ENCODE data around the gene CTCFL.

The CTCFL gene

DNA sequence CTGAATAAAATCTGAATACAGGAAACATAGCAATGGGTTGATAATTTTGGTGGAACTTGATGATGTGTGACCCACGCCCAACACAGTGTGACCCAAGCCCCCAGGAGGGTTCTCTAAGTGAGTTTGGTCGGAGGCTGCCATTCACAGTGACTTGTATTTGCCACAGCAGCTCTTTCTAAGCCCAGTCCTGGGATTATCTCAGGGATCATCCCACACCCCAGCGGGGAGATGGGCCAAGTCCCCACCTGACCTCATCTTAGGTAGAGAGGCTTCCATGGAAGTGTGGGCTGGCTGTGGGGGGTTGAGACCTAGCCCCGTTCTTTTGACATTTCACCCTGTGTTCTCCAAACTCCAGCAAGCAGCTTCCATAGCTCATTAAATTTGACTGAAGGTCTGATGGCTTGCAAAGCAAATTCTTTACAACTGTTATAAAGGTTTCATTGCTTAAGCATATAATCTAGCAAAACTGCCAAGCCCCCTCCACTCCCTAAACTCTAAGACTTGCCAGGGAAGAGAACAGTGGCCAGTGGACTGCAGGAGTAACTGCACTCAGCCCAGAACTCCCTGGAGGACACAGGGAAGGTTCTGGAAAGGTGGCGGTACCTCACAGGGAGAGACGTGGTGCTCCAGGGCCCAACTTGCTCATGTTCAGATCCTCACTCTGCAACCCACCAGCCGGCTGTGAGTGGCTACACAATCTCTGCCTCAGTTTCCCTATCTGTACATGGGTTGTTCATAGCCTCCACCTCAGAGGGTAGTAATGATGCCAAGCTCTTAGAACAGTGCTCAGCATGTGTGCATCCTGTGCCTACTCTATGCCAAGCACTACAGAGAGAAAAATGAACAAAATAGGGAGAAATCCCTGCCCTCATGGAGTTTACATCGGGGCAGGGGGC, 35.0 kb upstream of the CTCFL start:
- no peak for DNase-seq (ENCODE audit: low read depth)
- TF ChIP-seq, protein P1, sequence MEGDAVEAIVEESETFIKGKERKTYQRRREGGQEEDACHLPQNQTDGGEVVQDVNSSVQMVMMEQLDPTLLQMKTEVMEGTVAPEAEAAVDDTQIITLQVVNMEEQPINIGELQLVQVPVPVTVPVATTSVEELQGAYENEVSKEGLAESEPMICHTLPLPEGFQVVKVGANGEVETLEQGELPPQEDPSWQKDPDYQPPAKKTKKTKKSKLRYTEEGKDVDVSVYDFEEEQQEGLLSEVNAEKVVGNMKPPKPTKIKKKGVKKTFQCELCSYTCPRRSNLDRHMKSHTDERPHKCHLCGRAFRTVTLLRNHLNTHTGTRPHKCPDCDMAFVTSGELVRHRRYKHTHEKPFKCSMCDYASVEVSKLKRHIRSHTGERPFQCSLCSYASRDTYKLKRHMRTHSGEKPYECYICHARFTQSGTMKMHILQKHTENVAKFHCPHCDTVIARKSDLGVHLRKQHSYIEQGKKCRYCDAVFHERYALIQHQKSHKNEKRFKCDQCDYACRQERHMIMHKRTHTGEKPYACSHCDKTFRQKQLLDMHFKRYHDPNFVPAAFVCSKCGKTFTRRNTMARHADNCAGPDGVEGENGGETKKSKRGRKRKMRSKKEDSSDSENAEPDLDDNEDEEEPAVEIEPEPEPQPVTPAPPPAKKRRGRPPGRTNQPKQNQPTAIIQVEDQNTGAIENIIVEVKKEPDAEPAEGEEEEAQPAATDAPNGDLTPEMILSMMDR (conservative IDR thresholded peaks at IDR 0.05; ENCODE audit: control insufficient read depth, insufficient read depth, low read depth, low read length): no peak
- H3K4me3 ChIP-seq (ENCODE audit: control insufficient read depth, low read depth, low read length): no peak overlapping the region

DNA sequence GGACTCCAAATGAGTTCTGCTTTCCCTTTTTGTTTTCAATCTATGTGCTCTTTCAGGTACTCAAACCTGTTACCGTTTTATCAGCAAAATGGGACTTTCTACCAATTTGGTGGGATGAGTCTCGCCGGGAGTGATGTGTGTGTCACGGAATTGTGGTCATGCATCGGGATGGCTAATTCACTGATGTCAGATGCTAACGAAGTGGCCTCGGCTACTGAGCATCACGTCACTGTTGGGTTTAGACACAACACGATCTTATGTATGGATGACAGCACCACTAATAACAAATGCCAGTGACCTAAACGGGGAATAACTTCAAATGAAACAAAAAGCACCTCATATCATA, 34.3 kb upstream of the CTCFL start:
- H3K4me3 ChIP-seq (ENCODE audit: control insufficient read depth, low read depth, low read length): no peak overlapping the region
- TF ChIP-seq, protein P1 (conservative IDR thresholded peaks at IDR 0.05; ENCODE audit: control insufficient read depth, insufficient read depth, low read depth, low read length): no peak
- no peak for DNase-seq (ENCODE audit: low read depth)

DNA sequence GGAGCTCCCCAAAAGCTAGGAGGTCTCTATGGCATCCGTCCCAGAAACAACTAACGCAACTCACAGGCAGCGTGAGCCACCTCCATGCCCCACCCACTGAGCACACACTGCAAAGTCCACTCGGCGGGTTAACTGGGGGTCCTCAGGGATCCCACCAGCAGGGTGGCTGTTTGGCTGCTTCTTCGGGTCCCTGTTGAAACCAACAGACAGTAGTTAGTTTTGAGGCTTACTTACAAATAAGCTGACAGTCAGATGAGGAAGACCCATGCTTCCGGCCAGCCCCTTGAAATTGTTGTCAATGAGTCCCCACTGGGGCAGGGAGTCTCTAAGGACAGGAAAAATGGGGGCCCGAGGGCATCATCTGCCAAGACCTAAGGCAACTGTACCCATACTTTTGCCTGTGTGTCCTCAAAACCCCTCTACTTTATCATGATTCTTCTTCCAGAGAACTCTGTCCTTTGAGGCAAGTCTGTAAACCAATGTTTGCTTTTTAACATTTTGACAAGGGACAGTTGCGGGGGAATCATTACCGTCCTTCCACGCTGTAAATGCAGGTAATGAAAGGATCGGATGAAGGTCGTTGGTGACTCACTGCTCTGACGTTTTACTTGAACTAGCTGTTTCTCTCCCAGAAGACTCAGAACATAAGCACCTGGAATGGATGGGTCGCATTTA, 33.8 kb upstream of the CTCFL start:
- TF ChIP-seq, protein P1 (conservative IDR thresholded peaks at IDR 0.05; ENCODE audit: control insufficient read depth, insufficient read depth, low read depth, low read length): no peak
- no peak overlapping the region for H3K4me3 ChIP-seq (ENCODE audit: control insufficient read depth, low read depth, low read length)
- no peak for DNase-seq (ENCODE audit: low read depth)

DNA sequence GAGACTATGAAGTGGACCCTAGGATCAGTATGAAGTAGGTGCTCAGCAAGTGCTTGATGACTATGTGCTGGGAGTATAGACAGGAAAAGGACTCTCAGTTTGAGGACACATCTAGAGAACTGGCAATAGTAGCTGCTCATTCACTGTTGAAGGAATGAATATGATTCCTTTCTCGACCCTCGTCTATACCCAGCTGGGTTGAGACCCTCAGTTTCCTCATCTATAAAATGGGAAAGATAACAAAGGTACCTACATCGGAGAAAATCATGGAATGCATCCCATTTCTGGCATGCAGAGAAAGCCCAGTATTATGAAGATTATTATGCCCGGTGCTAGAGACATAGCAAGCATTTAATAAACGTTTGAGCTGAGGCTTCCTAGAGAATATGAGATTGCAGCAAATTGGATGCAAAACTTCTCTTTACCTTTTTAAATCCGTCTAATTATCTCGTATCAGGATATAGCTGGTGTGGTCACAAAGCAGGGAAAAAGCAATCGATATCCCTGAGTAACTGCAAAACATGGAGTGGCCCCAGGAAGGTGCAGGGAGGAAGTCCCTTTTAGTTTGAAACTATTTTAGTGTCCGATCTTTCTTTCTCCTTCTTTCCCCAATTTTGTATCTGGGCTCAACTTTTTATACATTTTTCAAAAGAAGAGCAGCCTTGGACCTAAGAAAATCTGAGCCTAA, 33.1 kb upstream of the CTCFL start:
- H3K4me3 ChIP-seq (ENCODE audit: control insufficient read depth, low read depth, low read length): no peak overlapping the region
- TF ChIP-seq, protein P1 (conservative IDR thresholded peaks at IDR 0.05; ENCODE audit: control insufficient read depth, insufficient read depth, low read depth, low read length): no peak
- DNase-seq (ENCODE audit: low read depth): no peak

DNA sequence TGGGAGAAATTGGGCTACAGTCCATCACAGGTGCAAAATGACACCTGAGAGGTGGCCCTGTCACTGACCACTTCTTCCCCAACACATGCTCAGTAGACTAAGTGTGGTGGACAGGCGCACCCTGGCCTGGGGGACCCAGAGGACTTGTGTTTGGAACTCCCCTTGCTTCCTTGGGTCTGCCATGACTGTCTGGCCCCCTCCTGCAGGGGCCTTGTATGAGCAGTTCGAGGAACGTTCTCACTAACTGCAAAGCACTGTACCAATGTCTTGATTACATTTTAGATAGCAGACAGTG, 32.0 kb upstream of the CTCFL start:
- H3K4me3 ChIP-seq (ENCODE audit: control insufficient read depth, low read depth, low read length): no peak overlapping the region
- DNase-seq (ENCODE audit: low read depth): no peak

DNA sequence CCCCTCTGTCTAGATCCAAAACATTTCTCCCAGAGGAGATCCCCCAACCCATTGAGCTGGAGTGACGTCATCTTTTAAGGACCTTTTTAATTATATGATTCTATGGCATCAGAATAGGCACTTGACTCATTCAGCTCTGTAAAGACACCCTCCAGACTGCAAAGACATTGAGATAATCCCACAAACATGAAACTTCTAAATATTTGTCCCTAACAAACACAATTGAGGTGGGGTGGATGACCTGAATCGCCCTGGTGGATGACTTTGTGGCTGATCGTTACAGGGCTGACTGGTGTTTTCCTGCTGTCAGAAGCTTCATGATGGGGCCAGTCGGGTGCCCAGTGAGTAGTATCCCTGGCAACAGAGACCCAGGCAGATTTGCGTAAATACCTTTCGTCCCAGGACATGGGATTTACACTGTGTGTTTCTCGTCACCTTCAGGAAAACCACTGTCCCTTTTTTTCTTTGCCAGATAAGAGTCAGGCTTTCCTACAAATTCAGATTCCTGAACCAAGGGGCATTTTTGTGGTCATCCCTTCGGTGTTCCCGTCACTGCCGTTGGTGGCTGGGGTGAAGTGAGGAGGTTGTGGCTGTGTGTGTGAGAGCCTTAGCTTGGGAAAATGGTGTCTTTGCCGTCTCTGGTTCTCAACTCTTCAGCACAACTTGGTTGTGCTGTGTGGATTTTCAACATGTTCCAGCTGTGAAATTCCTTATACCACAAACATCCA, 30.7 kb upstream of the CTCFL start:
- H3K4me3 ChIP-seq (ENCODE audit: control insufficient read depth, low read depth, low read length): no peak overlapping the region
- DNase-seq (ENCODE audit: low read depth): no peak
- TF ChIP-seq, protein P1 (conservative IDR thresholded peaks at IDR 0.05; ENCODE audit: control insufficient read depth, insufficient read depth, low read depth, low read length): no peak

More for the DNA sequence above, 32.0 kb upstream of the CTCFL start:
- TF ChIP-seq, protein P1 (conservative IDR thresholded peaks at IDR 0.05; ENCODE audit: control insufficient read depth, insufficient read depth, low read depth, low read length): no peak
